Measurements from ENCODE around the gene TTLL11.

- TF ChIP-seq CTCF (IDR thresholded peaks at IDR 0.05; ENCODE audit: low read depth, low read length) (no peak), POLR2A (IDR thresholded peaks at IDR 0.05; ENCODE audit: extremely low read depth, insufficient read length) (no peak)
Observed at GRCh38 chr9:122088880-122089706, 4.0 kb downstream of the TTLL11 start.
